ENCODE data around the gene HYAL1.
A peak's percentile ranks its signal among the peaks of the same experiment; 100 is the strongest.

The HYAL1 gene

GRCh38 chr3:50260027-50260941 lies 43.1 kb downstream of the HYAL1 start:
- DNase-seq (ENCODE audit: low spot score), result peak; percentile 94

- no peak for DNase-seq (ENCODE audit: low spot score)
Observed at GRCh38 chr3:50259432-50260026, 43.8 kb downstream of the HYAL1 start.

GRCh38 chr3:50258979-50259378 lies 44.4 kb downstream of the HYAL1 start:
- no peak for DNase-seq (ENCODE audit: low spot score)

GRCh38 chr3:50258029-50258680 lies 45.2 kb downstream of the HYAL1 start:
- no peak for DNase-seq (ENCODE audit: low spot score)

- DNase-seq (ENCODE audit: low spot score), result no peak
Observed at GRCh38 chr3:50256978-50257890, 46.1 kb downstream of the HYAL1 start.

GRCh38 chr3:50255251-50255615 lies 48.1 kb downstream of the HYAL1 start:
- DNase-seq (ENCODE audit: low spot score), result no peak

- peak; percentile 46 for DNase-seq (ENCODE audit: low spot score)
Observed at GRCh38 chr3:50254577-50255250, 48.7 kb downstream of the HYAL1 start.

GRCh38 chr3:50251220-50251619 lies 52.2 kb downstream of the HYAL1 start:
- peak; percentile 54 for DNase-seq (ENCODE audit: low spot score)

GRCh38 chr3:50250514-50250913 lies 52.9 kb downstream of the HYAL1 start:
- no peak for DNase-seq (ENCODE audit: low spot score)

All from AG08395 (cell line).